Tibial nerve (tissue), 4 donors: Measurements from ENCODE around the gene ZNF474.

ENCODE experiments used
- CTCF ChIP-seq, 5 experiments: fragments of 200-600 bp in 3 of 5; fragments of 450-650 bp in 2 of 5; sonication (generic) in 3 of 5; IDR thresholded peaks; one replicate each; pipeline ENCODE4 v1.5.1; 2016 to 2019; ENCODE audit warnings: antibody characterized with exemption in 5 of 5, mild to moderate bottlenecking in 3 of 5, moderate library complexity in 2 of 5
- EP300 ChIP-seq, 2 donors: sonication (generic); formaldehyde crosslinking; IDR thresholded peaks; one replicate each; pipeline ENCODE4 v1.6.1; 2017; ENCODE audit warnings: antibody characterized with exemption in 2 of 2, mild to moderate bottlenecking in 1 of 2
- POLR2A ChIP-seq, 2 donors: fragments of 450-650 bp; IDR thresholded peaks; one replicate each; pipeline ENCODE4 v1.6.1; 2017; ENCODE audit warnings: antibody characterized with exemption in 2 of 2, mild to moderate bottlenecking in 2 of 2, moderate library complexity in 2 of 2

- TF ChIP-seq EP300 (IDR thresholded peaks at IDR 0.05) = no peak
- TF ChIP-seq POLR2A (IDR thresholded peaks at IDR 0.05) = no peak
- no peak for TF ChIP-seq CTCF (IDR thresholded peaks at IDR 0.05)
These were observed 23.4 kb upstream of the ZNF474 start for GRCh38 chr5:122105909-122106308.
